ENCODE measurements around the gene TNS3.
"Not testable (repeated sequence)": the region's sequence is repeated elsewhere in the genome, so short reads cannot be mapped to it uniquely, and the experiment has no call there.

The TNS3 gene

DNA sequence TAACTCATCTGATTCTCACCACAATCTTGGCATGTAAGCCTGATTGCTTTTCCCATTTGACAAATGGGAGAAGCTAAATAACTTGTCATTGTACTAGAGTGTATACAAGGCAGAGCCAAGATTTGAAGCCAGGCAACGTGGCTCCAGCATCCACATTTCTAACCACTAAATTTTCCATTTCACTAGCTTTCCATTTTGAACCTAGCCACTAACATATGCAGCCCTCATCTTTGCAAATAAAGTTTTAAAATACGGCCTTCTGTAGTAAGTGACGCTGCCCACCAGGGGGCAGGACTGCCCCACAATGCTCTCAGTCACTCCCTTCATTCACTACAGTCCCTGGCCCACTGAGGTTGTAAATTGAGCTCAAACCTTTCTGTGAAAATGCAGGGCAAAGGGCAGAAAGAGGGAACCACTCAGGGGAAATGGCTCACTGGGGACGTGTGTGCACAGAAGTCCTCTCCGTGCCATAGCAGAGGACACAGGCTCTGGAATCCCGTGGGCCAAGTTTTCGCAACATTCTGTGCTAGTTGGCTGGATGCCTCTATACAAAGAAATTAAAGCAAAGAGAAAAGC lies 315.7 kb downstream of the TNS3 start:
- peak; percentile 30 for DNase-seq

DNA sequence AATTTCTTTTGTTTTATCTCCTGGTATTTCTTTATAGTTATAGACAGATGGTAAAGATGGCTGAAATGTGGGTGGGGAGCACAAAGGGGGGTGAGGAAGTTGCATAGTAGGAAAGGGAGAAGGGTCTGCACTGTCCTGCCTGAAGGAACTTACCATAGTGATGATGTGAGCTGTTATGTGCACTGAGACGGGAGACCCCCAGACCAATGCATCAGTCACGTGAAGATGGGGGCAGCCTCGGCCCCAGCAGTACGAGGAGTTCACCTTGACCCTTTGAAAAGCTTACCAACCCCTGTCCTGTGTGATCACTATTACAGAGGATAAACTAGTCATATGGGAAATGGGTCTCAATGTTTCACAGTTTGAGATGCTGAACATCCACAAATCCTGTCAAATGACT lies 316.3 kb downstream of the TNS3 start:
- no peak for DNase-seq

GRCh38 chr7:47264021-47264651 lies 317.8 kb downstream of the TNS3 start:
- DNase-seq, result no peak

DNA sequence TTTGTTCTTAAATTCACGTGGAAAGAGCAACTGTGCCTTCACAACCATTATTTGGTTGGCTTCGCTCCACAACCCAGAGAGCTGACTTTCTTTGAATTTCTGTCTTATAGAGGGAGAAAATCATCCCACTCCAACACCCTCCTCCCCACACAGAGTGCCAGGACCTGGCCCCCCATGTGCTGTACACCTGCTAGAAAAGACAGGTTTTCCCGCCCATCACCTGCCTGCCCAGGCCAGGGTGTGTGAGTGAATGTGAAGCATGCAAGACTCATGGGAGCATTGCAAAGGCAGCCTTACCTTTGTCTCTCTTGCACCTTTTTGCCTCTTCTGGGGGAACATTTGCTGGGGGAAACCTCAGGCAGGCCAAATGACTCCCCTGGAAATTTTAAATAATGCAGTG lies 319.0 kb downstream of the TNS3 start:
- no peak for DNase-seq

- DNase-seq, result not testable (repeated sequence)
Measured at GRCh38 chr7:47262160-47262559, 319.8 kb downstream of the TNS3 start.

DNA sequence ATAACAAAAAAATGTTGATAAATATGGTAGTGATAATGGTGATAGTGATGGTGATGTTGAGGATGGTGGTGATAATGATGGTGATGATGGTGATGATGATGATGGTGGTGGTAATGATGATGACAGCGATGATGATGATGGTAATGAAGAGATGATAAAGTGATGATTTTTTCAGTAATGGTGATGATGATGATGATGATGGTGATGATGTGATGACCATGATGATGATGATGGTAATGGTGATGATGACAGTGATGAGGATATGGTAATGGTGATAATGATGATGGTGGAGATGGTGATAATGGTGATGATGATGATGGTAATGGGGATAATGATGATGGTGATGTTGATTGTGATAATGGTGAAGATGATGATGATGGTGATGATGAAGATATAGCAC lies 321.6 kb downstream of the TNS3 start:
- no peak for DNase-seq

- DNase-seq, result no peak
Measured at GRCh38 chr7:47259682-47260081, 322.2 kb downstream of the TNS3 start.

GRCh38 chr7:47258798-47259197 lies 323.1 kb downstream of the TNS3 start:
- DNase-seq, result no peak

GRCh38 chr7:47256016-47256415 lies 325.9 kb downstream of the TNS3 start:
- no peak for DNase-seq

GRCh38 chr7:47255441-47255840 lies 326.5 kb downstream of the TNS3 start:
- DNase-seq, result no peak

DNA sequence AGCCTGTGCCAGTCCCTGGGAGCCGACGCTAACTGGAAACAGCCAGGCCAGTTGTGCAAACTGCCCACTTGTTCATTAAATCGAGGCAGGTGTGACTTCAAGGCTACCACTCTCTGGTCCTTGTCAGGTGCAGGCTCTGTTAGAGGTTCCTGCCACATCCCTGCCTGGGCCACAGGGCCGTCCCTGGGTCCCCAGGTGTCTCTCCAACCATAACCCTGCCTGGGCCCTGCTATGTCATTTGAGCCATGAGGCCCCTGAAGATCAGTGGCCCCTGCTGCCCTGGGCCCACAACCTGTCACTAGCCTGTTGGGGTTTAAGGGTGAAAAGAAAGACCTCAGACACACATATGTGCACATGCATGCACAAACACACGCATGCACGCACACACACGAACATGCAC lies 326.9 kb downstream of the TNS3 start:
- DNase-seq, result no peak

GRCh38 chr7:47254081-47254977 lies 327.6 kb downstream of the TNS3 start:
- peak; percentile 13 for DNase-seq

- DNase-seq, result peak; percentile 24
Measured at GRCh38 chr7:47253650-47254080, 328.2 kb downstream of the TNS3 start.

DNA sequence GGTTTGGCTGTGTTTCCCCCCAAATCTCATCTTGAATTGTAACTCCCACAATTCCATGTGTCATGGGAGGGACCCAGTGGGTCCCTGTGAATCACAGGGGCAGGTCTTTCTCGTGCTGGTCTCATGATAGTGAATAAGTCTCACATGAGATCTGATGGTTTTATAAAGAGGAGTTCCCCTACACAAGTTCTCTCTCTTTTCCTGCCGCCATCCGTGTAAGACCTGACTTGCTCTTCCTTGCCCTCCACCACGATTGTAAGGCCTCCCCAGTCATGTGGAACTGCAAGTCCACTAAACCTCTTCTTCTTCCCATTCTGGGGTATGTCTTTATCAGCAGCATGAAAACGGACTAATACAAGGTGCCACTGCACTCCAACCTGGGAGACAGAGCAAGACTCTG lies 329.2 kb downstream of the TNS3 start:
- no peak for DNase-seq

- no peak for DNase-seq
Measured at GRCh38 chr7:47249361-47249760, 332.6 kb downstream of the TNS3 start.

- no peak for DNase-seq
Measured at GRCh38 chr7:47248797-47249196, 333.1 kb downstream of the TNS3 start.

DNA sequence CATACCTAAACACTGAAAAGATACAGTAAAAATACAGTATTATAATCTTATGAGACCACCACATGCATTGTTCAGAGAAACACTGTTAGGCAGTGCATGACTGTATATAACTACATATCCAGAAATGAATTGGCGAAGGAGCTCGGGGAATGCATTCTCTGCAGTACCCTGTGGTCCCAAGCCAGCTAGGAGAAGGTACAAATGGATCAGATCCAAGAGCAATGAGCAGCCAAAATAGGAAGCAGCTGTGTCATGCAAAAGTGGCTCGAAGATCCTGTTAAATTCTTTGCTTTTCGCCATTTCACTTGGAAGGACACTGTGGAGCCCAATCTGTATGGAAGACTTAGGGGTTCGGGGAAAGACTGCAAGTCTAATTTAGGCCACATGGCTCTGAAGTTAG lies 334.8 kb downstream of the TNS3 start:
- DNase-seq, result no peak

DNA sequence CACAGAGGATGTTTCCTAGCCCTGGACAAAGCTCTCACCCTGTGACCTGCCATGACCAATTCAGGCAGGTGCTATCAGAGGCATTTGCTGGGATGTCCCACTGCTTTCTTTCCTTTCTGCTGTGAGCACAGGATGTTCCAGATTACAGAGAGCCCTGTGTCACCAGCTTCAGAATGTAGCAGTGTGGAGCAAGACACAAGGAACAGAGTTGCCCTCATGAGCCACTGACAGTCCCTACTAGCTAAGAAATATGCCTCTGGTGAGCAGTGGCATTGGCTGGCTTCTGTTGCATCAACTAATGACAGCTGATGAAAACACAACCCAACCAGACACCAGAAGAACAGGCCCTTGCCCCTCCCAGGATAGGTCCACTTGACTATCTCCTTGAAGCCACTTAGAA lies 337.2 kb downstream of the TNS3 start:
- DNase-seq, result no peak

- DNase-seq, result no peak
Measured at GRCh38 chr7:47241112-47242065, 340.5 kb downstream of the TNS3 start.

DNA sequence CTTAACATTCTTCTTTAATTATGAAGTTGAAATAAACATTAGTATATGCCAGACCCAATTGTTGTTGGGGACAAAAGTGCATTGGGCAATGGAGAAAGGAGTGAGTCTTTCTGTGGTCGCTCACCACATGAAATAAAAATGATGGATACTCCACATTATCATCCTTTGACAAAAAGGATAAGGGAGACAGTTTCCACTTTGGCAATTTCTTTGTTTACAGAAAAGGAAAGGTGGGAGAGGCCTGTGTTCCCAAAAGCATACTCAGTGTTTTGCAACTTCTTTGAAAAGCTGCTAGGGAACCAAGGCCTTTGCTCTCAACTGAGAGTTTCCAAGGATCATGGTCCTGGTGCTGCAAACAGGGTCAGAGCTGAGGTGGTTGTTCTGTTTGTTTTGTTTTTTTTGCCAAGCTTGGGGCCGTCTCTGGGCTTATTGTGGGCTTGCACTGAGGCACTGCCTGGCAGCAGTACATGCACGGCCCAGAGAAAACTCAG lies 341.9 kb downstream of the TNS3 start:
- no peak for DNase-seq

DNA sequence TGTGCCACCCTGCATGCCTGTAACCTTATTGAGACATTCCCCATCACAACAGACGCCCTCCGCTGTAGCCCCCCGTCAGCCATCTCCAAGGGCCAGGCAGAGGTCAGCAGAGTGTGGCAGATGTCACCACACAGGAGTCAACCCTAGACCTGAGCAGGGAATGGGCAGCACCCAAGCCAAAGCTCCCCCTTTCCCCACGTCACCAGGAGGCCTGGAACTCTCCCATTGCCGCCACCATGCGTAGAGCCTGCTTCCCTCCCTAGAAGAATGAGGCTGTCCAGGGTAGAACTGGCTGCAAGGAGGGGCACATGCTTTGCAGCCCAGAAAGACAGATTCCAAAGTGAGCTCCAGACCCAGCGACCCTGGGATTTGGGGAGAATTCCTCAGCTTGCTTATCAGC lies 342.9 kb downstream of the TNS3 start:
- DNase-seq, result no peak

GRCh38 chr7:47236480-47237129 lies 345.3 kb downstream of the TNS3 start:
- DNase-seq, result no peak
